ENCODE measurements around the gene SH3RF1.

SH3RF1 gene

GRCh38 chr4:169136796-169137557, 133.8 kb downstream of the SH3RF1 start:
- Histone ChIP-seq H3K27ac (no peak overlapping the region), H3K4me3 (IDR thresholded peaks at IDR 0.05; ENCODE audit: insufficient read depth, low read depth, low read length) (no peak overlapping the region), H3K9ac (no peak overlapping the region), H3K4me1 (ENCODE audit: low read depth, poor library complexity, severe bottlenecking) (no peaks in the 10 kb centered on the region), H3K79me2 (ENCODE audit: insufficient read depth, low read depth) (no peaks in the 10 kb centered on the region), H2AFZ (ENCODE audit: low read depth) (no peak overlapping the region), H4K20me1 (ENCODE audit: insufficient read depth) (no peaks in the 10 kb centered on the region), H3K36me3 (ENCODE audit: insufficient read depth) (no peaks in the 10 kb centered on the region), H3K27me3 (ENCODE audit: insufficient read depth, low read depth) (no peaks in the 10 kb centered on the region), H3K4me2 (no peak overlapping the region)
- TF ChIP-seq CTCF (conservative IDR thresholded peaks at IDR 0.05; ENCODE audit: low read depth, low read length), result no peak

GRCh38 chr4:169136330-169136729, 134.4 kb downstream of the SH3RF1 start:
- TF ChIP-seq CTCF (conservative IDR thresholded peaks at IDR 0.05; ENCODE audit: low read depth, low read length), result no peak
- H4K20me1 ChIP-seq (ENCODE audit: insufficient read depth), result no peaks in the 10 kb centered on the region
- H3K4me2 ChIP-seq, result no peak overlapping the region
- H3K27ac ChIP-seq, result no peak overlapping the region
- no peaks in the 10 kb centered on the region for H3K36me3 ChIP-seq (ENCODE audit: insufficient read depth)
- no peaks in the 10 kb centered on the region for H3K27me3 ChIP-seq (ENCODE audit: insufficient read depth, low read depth)
- no peaks in the 10 kb centered on the region for H3K79me2 ChIP-seq (ENCODE audit: insufficient read depth, low read depth)
- H2AFZ ChIP-seq (ENCODE audit: low read depth), result no peak overlapping the region
- no peaks in the 10 kb centered on the region for H3K4me1 ChIP-seq (ENCODE audit: low read depth, poor library complexity, severe bottlenecking)
- H3K4me3 ChIP-seq (IDR thresholded peaks at IDR 0.05; ENCODE audit: insufficient read depth, low read depth, low read length), result no peak overlapping the region
- H3K9ac ChIP-seq, result no peak overlapping the region

- Histone ChIP-seq H2AFZ (ENCODE audit: low read depth) (no peak overlapping the region), H3K27me3 (ENCODE audit: insufficient read depth, low read depth) (no peaks in the 10 kb centered on the region), H3K9ac (no peak overlapping the region), H4K20me1 (ENCODE audit: insufficient read depth) (no peaks in the 10 kb centered on the region), H3K4me1 (ENCODE audit: low read depth, poor library complexity, severe bottlenecking) (no peaks in the 10 kb centered on the region), H3K4me3 (IDR thresholded peaks at IDR 0.05; ENCODE audit: insufficient read depth, low read depth, low read length) (no peak overlapping the region), H3K36me3 (ENCODE audit: insufficient read depth) (no peaks in the 10 kb centered on the region), H3K27ac (no peak overlapping the region), H3K79me2 (ENCODE audit: insufficient read depth, low read depth) (no peaks in the 10 kb centered on the region), H3K4me2 (no peak overlapping the region)
- TF ChIP-seq CTCF (conservative IDR thresholded peaks at IDR 0.05; ENCODE audit: low read depth, low read length), result no peak
Measured at GRCh38 chr4:169135776-169136175, 135.0 kb downstream of the SH3RF1 start.

- Histone ChIP-seq H3K4me3 (IDR thresholded peaks at IDR 0.05; ENCODE audit: insufficient read depth, low read depth, low read length) (no peak overlapping the region), H3K4me2 (no peak overlapping the region), H3K27me3 (ENCODE audit: insufficient read depth, low read depth) (no peaks in the 10 kb centered on the region), H3K4me1 (ENCODE audit: low read depth, poor library complexity, severe bottlenecking) (no peaks in the 10 kb centered on the region), H3K27ac (no peak overlapping the region), H2AFZ (ENCODE audit: low read depth) (no peak overlapping the region), H3K79me2 (ENCODE audit: insufficient read depth, low read depth) (no peaks in the 10 kb centered on the region), H3K9ac (no peak overlapping the region), H4K20me1 (ENCODE audit: insufficient read depth) (no peaks in the 10 kb centered on the region), H3K36me3 (ENCODE audit: insufficient read depth) (no peaks in the 10 kb centered on the region)
- no peak for TF ChIP-seq CTCF (conservative IDR thresholded peaks at IDR 0.05; ENCODE audit: low read depth, low read length)
Measured at GRCh38 chr4:169133932-169134331, 136.8 kb downstream of the SH3RF1 start.
